Measurements from ENCODE around the gene NEK7. TPM values are rescaled to one million over a fixed set of nuclear protein-coding genes. Genes with fewer than 3 reads are reported as not detected.

NEK7 gene
- total and polyA plus RNA-seq, 2 of the 4 experiments (the other 2 are of a cell fraction), result 89.0 to 467 TPM

- in situ Hi-C loops (cut with MboI; ENCODE audit: low sequenced_read_pairs) (no loop called here), dilution Hi-C loops (cut with HindIII; ENCODE audit: low sequenced_read_pairs, unreplicated experiment) (no loop called here), intact Hi-C loops (cut with micrococcal nuclease) (no loop called here)
- no peak overlapping the region for H4K8ac ChIP-seq (ENCODE audit: low read depth in 2 of 2, low read length in 2 of 2)
- no peak overlapping the region for H3K4me3 ChIP-seq (ENCODE audit: insufficient read depth, low read depth, low read length)
- H3K4me1 ChIP-seq (ENCODE audit: control insufficient read depth, insufficient read depth, low read length), result peaks cover 17% of the 10 kb centered on the region
- ATAC-seq (ENCODE audit: low read depth) (peak; percentile 8; the same call in 1 of the 2 replicates), DNase-seq (peak; percentile 51)
- 80% methylated on average over 1 of the region's 3 CpGs; no CpG with 5 or more reads in 1 of the 2 experiments for WGBS, 2 experiments (ENCODE audit: extremely low coverage in 2 of 2, insufficient read length in 1 of 2)
- H3K56ac ChIP-seq (ENCODE audit: extremely low read depth, insufficient read depth, low read length), result no peak overlapping the region
- H2AK9ac ChIP-seq (replicated peaks; ENCODE audit: low read depth, low read length, poor library complexity), result no peak overlapping the region
- no peak overlapping the region for H2BK20ac ChIP-seq (ENCODE audit: low read depth, low read length)
- H3K18ac ChIP-seq (ENCODE audit: low read depth, low read length), result no peak overlapping the region
- no peak overlapping the region for H3K27ac ChIP-seq (ENCODE audit: insufficient read depth, low read length)
- H3K9me1 ChIP-seq (ENCODE audit: insufficient read depth, low read length), result peaks cover 25% of the 10 kb centered on the region
- H2BK120ac ChIP-seq (ENCODE audit: low read depth, low read length), result no peak overlapping the region
- ChIA-PET CTCF (no interaction called here), POLR2A (ENCODE audit: unreplicated experiment) (interaction anchor here (0.7 kb wide), 1 partner anchor 268 kb away, joined by 3 read pairs; no protein-coding TSS in a partner anchor)
- H2BK15ac ChIP-seq (ENCODE audit: low read depth, low read length), result no peak overlapping the region
- no peak overlapping the region for H3K9ac ChIP-seq (ENCODE audit: low read depth, low read length)
- H3K4me2 ChIP-seq (ENCODE audit: low read depth, low read length), result no peak overlapping the region
- TF ChIP-seq MXI1 (IDR thresholded peaks at IDR 0.05; ENCODE audit: borderline replicate concordance, low read depth, low read length) (no peak), POLR2A (IDR thresholded peaks at IDR 0.05; ENCODE audit: low read depth, low read length) (no peak), NFE2L2 (IDR thresholded peaks at IDR 0.05; ENCODE audit: low read depth, low read length) (no peak), MAZ (IDR thresholded peaks at IDR 0.05; ENCODE audit: borderline replicate concordance, low read depth, low read length) (no peak), RFX5 (IDR thresholded peaks at IDR 0.05; ENCODE audit: low read depth, low read length) (no peak), FOS (IDR thresholded peaks at IDR 0.05; ENCODE audit: low read depth, low read length) (no peak), SMC3 (IDR thresholded peaks at IDR 0.05; ENCODE audit: low read depth, low read length) (no peak), CHD1 (IDR thresholded peaks at IDR 0.05; ENCODE audit: low read depth, low read length) (no peak), RCOR1 (IDR thresholded peaks at IDR 0.05; ENCODE audit: insufficient replicate concordance, low read length) (no peak), BHLHE40 (IDR thresholded peaks at IDR 0.05; ENCODE audit: low read depth, low read length) (no peak), MAFK (IDR thresholded peaks at IDR 0.05; ENCODE audit: low read depth, low read length) (no peak), RAD21 (IDR thresholded peaks at IDR 0.05; ENCODE audit: low read length) (no peak), CTCF (conservative IDR thresholded peaks at IDR 0.05; ENCODE audit: low read depth, low read length) (no peak), CEBPB (IDR thresholded peaks at IDR 0.05; ENCODE audit: low read depth, low read length) (no peak), ELK1 (IDR thresholded peaks at IDR 0.05; ENCODE audit: borderline replicate concordance, low read depth, low read length) (no peak)
- TF ChIP-seq, protein P1, sequence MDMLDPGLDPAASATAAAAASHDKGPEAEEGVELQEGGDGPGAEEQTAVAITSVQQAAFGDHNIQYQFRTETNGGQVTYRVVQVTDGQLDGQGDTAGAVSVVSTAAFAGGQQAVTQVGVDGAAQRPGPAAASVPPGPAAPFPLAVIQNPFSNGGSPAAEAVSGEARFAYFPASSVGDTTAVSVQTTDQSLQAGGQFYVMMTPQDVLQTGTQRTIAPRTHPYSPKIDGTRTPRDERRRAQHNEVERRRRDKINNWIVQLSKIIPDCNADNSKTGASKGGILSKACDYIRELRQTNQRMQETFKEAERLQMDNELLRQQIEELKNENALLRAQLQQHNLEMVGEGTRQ (IDR thresholded peaks at IDR 0.05; ENCODE audit: low read depth, low read length), result no peak
- BruUV-seq (replicated peaks), result no TSS peak
- no peak overlapping the region for H2BK5ac ChIP-seq (ENCODE audit: low read depth, low read length, poor library complexity, severe bottlenecking)
- peaks cover 3 to 72% of the 10 kb centered on the region in 2 experiments; a peak in 2 of 4 replicates for H3K79me1 ChIP-seq (ENCODE audit: low read depth in 1 of 2, low read length in 2 of 2)
- no peak overlapping the region for H2AFZ ChIP-seq (replicated peaks; ENCODE audit: low read length, poor library complexity)
- H4K20me1 ChIP-seq (ENCODE audit: insufficient read depth, low read length), result peaks cover 71% of the 10 kb centered on the region
- H3K9me3 ChIP-seq (ENCODE audit: control insufficient read depth, insufficient read depth, low read length), result no peaks in the 10 kb centered on the region
- peak overlapping the region; percentile 2; the same call in 1 of the 2 replicates for H3K14ac ChIP-seq (replicated peaks; ENCODE audit: low read depth, low read length)
- H3K36me3 ChIP-seq (ENCODE audit: control insufficient read depth, insufficient read depth, low read length), result peaks cover 2% of the 10 kb centered on the region; the same call in 1 of the 2 replicates
- no peak overlapping the region for H2AK5ac ChIP-seq (ENCODE audit: low read depth, low read length)
- H3K27me3 ChIP-seq (ENCODE audit: control insufficient read depth, insufficient read depth, low read length), result no peaks in the 10 kb centered on the region
- no peak overlapping the region for H4K5ac ChIP-seq (ENCODE audit: low read depth, low read length)
- H3K23ac ChIP-seq (ENCODE audit: low read depth, low read length), result 0 out of 2 replicates have a peak overlapping the region, but pooled peaks have one; percentile 8
- 0 out of 2 replicates have a peak overlapping the region, but pooled peaks have one; percentile 16 for H3K4ac ChIP-seq (ENCODE audit: low read depth, low read length)
- H4K91ac ChIP-seq (ENCODE audit: insufficient read depth, low read depth, low read length), result no peak overlapping the region
These were observed 10.7 kb downstream of the NEK7 start for GRCh38 chr1:198167436-198167934.
